Fibroblast of skin of right quadriceps (primary cell): ENCODE measurements around the gene BANF1.
A peak's percentile ranks its signal among the peaks of the same experiment; 100 is the strongest.
"Not testable (repeated sequence)": the region's sequence is repeated elsewhere in the genome, so short reads cannot be mapped to it uniquely, and the experiment has no call there.

Source experiments
- DNase-seq: peaks from one replicate; pipeline ENCODE4 v3.0.0-alpha.2; 2013

Gene BANF1

DNA sequence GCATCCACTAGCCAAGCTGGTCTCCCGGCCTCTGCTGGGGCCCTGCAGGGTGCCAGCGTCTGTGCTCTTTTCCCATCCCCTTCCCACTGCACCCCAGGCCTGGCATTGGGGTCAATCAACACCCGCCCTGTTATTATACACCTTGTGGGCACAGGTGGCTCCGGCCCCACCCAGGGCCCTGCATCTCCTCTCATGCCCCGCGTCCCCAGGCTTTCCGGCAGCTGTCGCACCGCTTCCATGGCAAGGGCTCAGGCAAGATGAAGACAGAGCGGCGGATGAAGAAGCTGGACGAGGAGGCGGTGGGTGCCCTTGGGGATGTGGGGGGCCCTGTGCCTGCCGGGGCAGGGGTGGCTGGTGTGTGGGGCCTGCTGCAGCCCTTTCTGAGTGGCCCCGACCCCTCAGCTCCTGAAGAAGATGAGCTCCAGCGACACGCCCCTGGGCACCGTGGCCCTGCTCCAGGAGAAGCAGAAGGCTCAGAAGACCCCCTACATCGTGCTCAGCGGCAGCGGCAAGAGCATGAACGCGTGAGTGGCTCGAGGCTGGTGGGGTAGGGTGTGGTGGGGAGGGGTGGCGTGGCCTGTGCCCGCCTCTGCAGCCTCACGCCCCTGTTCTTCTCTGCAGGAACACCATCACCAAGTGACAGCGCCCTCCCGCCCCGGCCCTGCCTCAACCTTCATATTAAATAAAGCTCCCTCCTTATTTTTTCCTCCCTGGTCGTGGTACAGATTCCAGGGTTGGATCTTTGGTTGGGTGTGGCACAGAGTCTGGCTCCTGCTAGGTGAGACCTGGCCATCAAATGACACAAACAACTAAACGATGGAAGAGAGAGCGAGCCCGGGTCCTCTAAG lies 23.7 kb upstream of the BANF1 start:
- DNase-seq, result no peak

DNA sequence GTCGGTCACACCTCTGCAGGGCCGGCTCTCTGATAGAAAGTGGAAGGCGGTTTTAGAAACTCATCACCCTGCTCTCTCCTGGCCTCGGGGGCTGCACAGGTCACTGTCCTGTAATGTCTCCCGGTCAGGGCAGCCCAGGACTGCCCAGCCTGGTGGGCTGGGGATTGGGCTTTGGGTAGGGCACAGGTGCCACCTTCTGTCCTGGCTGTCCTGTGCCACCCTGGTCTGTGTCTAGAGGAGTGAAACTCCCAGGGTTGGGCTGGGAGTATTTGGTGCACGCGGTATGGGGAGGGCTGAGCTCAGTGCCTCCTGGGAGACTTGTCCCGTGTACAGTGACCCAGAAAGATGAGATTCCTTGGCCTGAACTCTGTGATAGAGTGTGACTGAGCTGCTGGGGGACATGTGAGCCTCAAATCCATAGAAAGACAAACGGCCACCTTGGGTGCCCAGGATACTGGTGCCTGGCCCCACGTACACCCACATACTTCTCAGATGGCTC lies 23.0 kb upstream of the BANF1 start:
- DNase-seq, result no peak

DNA sequence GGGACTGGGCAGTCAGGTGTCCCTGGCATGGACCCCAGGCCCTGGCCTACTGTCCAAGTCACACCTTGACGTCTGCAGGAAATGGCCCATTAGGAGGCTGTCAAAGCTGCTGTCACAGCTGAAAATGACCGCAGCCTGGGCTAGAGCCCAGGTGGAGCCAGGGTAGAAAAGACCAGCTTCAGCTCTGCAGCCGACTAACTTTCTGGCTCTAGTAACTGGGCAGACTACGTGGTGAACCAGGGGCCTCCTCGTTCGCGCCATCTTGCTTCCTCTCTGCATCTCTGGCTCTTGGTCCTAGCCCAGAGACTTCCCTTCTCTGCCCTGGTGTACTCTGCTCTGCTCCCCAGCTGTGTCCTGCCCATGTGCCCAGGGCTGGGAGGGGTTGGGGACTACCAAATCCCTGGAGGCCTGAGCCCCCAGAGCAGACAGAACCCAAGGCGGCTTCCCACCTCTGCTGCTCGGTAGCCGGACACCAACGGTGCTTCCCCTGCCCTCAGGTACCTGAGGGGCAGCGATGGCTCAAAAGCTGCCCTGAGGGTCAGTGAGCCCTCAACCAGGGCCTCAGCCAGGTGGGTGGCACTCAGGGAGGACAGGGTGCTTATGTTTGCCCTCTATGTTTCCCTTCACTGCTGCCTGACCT lies 21.1 kb upstream of the BANF1 start:
- DNase-seq, result no peak

DNA sequence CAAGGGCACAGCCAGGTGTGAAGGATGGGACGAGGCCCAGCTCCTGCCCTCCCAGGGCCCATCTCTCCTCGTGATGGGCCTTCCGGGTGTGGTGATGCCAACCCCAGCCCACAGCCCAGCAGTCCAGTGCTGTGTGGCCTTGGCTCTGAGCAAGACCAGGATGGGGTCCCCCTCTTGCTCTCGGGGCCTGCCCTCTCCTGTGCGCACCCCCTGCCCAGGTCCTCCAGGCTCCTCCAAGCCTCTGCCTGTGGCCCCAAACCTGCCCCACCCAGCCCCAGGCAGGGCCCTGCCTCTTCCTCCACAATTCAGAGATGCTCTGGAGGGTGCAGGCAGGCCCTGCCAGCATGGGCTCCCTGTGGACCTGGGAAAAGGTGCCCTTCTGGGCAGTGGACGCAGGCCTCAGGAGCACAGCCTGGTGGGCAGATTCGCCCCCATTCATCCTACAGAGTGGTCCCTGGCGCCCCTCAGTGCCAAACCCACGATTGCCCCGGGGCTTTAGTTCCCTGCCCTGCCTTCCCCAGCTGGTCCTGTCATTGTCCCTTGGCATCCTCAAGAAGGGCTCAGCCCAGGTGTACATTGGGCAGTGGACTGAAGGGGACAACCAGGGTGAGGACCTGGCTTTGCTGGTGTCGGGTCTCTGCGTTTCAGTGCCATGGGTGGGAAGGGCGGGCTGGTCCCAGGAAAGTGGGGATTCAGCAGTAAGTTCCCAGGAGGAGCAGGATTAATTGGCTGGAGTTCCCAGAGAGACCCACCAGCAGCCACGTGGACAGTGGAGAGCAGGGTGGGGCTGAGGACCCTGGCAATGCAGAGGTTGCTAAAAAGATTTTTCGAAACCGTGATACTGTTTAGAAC lies 20.1 kb upstream of the BANF1 start:
- DNase-seq, result no peak

DNA sequence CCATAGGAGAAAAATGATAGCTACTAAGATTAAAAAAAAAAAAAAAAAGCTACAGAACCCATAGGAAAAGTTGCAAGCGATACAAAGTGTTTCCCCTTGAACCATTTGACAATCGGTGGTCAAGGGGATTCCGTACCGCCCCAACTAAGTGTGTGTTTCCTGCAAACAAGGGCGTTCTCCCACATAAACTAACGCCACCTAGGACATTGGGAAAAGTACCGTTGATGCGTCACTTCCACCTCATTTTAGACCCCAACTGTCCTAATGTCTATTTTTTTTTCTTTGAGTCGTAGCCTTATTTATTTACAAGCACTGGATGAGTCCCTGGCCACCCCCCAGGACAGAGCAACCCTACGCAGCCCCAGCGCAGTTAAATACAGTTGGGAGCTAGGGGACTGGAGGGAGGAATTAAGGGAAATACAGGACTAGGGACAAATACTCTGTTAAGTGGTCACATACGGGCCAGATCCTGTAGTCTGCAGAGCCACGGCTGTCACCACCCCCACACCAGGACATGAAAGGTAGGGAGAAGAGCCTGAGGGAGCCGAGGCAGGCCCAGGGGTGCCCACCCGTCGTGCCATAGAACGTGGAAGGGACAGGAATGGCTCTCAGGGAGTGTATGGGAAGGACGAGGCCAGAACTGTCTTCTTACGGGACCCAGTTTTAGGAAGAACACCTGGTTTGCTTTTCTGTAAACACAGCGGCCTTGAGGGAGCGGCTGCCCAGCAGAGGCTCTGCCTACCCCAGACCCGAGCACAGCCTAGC lies 19.3 kb upstream of the BANF1 start:
- DNase-seq, result no peak

DNA sequence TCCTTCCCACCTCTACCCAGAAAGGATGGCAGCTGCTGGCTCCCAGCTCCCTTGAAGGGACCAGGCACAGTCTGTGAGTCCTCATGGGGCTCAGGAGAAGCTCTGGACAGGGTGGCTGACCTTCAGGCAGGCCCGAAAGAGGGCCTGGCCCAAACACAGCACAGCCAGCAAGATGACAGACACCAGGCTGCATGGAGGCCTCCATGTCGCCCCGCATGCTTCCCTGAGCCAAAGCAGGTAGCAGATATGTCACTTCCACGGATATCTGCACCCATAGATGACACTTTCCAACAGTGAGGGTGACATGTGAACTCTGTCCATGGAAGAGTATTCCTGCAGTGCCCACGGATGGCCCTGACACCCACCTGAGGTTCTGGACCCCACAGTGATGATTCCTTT lies 18.7 kb upstream of the BANF1 start:
- no peak for DNase-seq

DNA sequence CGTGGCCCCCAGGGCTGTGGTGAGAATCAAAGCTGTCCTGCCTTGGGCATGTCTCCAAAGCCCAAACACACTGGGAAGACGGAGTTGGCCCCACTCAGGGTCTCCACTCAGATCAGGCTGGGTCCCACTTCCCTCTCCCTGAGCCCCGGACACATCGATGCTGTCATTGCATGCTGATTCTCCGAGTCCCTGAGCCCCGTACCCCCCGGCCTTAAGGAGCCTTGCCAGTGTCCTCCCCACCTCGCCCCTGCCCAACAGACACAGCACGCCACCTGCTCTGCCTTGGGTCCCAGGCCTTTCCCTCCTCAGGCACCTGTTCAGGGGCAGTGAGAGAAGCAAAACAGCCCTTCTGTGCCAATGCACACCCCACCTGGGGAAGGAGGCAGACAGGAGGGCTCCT lies 15.0 kb upstream of the BANF1 start:
- DNase-seq, result no peak

DNA sequence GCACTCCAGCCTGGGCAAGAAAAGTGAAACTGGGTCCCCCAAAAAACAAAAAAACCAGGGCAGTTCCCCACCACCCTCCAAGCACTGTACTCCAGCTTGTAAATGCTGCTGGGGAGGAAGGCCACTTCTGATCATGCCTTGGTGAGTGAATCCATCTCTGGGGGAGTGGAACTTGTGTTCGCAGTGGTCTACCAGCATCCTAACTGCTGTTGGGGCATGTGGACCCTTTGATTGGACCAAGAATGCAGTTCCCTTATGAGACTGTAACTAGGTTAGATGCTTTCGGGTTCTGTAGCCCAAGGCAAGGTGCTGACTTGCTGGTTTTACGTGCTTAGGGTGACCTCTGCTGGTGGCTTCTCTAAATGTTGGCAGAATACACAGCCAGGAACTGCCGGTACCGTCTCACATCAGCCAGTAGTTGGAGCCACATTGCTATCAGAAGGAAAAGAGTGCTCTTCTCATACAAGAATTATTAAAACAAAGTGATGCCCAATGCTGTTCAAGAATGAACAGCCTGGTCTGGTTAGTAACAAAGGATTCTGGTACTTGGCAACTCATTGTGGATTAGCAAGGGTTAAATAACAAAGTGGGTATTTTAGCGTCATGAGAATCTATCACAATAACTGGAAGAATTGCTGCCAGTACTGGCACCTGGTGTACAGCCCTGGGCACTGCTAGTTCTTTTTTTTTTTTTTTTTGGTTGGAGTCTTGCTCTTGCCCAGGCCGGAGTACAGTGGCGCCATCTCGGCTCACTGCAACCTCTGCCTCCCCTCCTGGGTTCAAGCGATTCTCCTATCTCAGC lies 13.3 kb upstream of the BANF1 start:
- peak; percentile 92 for DNase-seq

DNA sequence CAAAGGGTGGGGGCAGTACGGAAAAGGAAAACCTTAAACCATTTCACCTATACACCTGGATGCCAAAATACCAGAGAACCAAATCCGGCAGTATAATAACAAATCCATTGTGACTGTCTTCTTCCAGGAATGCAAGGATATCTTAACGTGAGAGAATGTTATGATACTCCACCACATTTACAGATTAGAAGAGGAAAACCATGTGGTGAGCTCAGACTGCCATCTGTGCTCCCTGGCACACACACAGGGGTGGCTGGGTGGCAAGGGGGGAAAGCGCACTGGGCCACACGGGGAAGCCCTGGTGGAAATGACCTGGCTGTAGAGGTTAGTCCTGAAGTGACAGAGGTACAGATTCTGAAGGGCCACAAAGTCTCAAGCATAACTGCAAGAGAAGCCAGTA lies 10.2 kb upstream of the BANF1 start:
- no peak for DNase-seq

DNA sequence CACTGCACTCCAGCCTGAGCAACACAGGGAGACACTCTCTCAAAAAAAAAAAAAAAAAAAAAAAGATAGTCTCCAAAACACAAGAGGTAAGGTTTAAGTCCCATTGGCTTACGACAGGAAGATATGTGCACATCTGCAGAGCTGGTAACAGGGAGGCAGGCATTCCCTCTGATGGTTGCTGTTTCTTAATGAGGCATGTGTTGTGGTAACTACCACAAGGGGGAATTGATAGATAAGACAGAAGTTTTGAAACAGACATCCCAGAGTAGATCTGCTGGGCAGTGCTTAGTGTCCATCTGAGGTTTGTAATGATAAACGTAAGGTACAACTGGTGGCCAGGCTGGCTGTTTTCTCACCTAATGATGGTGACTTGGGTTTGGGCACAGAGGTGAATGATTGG lies 5.0 kb upstream of the BANF1 start:
- DNase-seq, result no peak

DNA sequence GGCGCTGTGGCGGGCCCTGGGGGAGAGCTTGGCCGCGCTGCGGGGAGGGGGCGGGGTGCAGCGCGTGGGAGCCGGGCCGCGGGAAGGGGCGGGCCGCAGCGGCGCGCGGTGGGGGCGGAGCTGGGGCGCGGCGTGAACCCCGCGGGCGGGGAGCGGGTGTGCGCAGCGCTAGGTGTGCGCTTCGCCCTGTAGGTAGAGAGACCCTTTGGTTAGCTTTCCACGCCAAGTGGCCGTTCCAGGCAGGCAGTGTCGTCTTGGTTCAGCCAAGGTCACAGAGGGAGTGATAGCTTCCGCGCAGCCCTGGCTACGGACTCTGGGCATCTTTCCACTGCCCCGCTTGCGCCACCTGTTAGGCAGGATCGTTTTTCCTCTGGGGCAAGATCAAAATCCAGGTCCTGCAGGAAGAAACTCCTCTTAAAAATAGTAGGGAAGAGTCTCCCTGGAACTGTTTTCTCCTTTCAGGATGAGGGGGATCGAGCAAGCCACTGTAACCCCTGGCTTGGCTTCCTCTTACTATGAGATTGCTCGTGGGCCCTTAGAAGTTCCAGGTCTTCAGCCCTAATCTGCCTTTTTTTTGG lies 434 bp downstream of the BANF1 start:
- DNase-seq, result no peak

DNA sequence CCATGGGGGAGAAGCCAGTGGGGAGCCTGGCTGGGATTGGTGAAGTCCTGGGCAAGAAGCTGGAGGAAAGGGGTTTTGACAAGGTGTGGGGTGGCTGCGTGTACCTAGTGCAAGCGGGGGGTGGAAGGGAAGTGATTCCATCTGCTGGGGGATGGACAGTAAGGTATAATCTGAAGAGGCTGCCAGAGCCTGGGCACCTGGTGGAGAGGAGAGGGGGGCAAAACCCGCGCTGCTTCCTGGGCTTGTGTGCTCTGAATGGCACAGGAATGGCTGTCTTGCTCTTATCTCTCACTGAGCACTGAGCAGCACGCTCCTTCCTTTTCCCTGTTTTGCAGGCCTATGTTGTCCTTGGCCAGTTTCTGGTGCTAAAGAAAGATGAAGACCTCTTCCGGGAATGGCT lies 988 bp downstream of the BANF1 start:
- DNase-seq, result no peak

DNA sequence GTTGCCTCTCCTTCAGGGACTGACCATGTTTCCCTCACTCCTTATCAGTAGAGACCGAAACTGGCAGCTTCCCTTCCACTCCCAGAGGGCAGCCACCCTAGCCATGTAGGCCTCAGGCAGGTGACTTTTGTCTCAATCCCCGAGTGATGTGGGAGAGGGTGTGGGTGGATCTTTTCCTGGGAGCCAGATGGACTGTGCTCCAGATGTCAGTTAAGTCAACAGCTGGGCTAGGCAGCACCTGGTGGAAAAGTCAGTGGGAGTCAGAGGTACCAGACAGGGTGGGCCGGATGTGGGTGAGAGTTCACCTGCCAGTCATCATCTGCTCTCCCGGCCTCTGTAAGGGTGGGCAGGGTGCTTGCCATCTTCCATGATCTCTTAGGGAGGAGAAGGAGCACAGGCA lies 1.9 kb downstream of the BANF1 start:
- DNase-seq, result no peak

DNA sequence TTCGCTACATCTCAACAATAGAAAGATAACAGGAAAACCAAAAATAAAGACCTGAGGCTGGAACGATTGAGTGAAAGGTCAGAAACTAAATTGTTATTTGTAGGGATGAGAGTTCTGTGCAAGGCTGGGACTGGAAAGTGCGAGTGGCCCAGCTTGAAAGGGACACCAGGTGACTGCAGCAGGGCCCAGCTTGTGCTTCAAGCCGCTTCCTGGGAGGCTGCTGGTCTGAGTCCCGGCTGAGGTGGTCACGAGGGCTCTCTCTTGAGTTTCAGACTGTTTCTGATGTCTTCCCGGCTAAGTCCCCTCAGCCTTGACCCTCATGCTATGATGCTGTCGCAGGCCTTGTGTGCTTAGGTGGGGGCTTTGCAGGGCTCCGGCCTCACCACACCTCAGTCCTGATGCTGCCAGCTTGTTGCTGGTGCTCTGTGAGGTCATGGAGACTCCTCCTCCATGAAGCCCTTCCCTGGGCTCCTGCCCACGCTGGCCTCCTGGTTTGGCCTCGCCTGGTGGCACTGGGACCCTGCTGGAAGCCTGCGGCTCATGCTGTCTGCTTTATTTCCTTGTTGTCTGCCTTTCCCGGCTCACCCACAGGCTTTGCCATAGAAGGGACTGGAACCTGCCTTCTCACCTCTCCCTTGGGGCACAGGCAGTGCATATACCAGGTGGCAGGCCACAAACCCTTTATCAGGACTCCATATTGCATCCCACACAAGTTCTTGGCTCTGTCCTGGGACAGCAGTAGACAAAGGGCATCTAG lies 4.0 kb downstream of the BANF1 start:
- DNase-seq, result no peak

DNA sequence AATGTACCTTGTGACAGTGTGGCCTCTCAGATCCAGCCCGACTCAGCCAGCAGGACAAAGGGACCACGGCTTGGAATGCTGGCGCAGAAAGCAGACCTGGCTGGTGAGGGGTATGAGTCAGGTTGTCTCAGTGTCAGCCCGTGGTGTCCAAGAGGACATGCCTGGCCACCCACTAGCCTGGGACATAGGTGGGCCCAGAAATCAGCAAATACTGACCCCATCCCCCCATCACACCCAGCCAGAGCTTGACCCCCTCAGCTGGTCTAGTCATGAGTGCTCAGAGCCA lies 4.5 kb downstream of the BANF1 start:
- no peak for DNase-seq

DNA sequence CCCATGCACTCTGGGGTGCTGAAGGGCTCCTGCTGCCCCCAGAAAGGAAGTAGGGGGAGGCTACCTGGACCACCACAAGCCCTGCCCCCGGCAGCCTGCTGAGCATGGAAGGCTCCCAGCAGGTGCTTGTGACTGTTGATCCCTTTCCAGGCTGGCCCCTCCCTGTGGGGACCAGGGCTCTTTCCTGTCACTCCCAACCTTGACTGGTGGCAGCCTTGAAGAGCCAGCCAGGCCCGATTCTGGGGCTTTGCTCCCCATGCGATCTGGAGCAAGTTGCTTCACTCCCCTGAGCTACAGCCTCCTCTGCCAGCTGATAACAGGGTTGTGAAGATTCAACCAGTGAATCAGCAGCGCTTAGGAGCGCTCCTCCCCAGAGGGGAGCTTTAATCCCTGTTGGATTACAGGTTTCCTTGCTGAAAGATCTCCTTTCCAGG lies 4.9 kb downstream of the BANF1 start:
- DNase-seq, result no peak

DNA sequence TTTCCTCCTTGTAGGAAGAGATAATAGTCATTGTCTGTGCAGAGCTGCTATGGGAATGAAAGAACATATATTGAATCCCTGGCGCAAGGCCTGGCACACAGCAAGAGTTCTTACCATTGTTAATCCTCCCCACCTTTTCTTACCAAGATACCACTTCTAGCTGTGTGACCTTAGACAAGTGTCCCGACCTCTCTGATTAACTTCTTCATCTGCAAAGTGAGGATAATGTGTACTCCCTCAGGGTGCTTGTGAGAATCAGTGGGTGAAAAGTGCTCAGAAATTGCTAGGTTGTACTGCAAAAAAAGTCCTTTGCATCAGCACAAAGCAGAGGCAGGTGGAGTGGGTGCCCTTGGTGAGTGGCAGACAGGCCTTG lies 5.8 kb downstream of the BANF1 start:
- no peak for DNase-seq

DNA sequence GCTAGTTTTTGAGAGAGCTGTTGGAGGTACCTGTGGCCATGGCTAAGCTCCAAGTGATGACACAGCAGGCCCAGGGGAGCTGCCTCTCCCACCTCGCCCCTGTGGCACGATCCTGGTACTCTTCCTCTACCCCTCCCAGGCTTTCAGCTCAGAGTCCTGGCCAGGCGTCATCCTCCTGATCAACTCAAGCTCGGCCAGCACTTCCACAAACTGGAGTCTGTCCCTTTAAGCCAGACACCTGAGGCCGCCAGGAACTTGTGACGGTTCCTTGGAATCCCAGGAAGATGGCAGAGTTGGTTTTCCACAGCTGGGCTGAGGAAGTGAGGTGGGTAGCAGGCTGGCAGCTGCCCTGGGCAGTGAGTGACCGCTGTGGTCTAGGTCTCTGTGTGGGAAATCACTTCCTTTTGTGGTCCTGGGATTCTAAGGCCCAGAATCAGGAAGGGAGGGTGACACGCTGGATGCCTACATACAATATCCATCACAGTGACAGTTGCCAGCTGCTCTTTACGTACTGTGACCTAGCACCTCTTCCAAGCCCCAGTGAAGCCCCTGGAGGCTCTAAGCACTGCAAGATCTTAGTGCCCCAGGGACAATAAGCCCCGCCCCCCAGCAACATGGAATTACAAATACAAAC lies 6.3 kb downstream of the BANF1 start:
- DNase-seq, result no peak

DNA sequence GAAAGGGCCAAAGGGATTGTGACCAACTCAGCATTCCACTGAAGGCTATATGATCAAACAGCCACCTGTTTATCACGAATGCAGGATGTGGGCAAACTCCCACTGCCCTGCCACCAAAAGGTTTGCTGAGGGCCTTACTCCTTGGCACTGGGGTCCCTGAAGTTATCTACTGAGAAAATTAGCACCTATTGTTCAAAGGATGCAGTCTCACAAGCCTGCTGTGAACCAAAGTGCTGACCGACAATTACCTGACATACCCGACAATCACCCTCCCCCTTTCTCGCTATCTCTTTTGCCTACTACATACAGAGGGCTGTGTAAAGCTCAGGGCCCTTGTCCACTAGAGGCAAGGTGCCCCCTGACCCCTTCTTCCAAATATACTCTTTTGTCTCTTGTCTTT lies 7.7 kb downstream of the BANF1 start:
- not testable (repeated sequence) for DNase-seq

DNA sequence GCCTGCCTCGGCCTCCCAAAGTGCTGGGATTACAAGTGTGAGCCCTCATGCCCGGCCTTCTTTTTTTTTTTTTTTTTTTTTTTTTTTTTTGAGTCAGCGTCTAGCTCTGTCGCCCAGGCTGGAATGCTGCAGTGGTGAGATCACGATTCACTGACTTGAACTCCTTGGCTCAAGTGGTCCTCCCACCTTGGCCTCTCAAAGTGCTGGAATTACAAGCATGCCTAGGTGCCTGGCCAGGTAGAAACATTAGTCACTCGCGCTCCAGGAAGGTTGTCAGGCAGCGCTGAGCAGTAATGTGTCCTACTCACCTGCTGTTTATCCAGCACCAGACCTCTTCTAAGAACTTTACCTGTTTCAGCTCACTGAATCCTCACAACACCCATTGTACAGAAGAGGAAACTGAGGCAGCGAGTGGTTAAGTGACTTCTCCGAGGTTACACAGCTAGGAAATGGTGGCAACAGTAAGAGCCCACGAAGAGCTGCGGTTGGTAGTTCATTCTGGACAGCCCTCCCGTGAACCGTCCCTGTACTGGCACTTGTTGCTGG lies 9.0 kb downstream of the BANF1 start:
- DNase-seq, result peak; percentile 44
